Loucy (cell line): Measurements from ENCODE around the gene IL36A.

ENCODE experiments used
- H2AFZ ChIP-seq: fragments of 200-600 bp; sonication (generic); 2 replicates; pipeline ENCODE4 v1.6.0; 2016; ENCODE audit warnings: antibody characterized with exemption, mild to moderate bottlenecking, low read length, moderate library complexity
- H3F3A ChIP-seq: fragments of 200-600 bp; 2 replicates; pipeline ENCODE4 v1.6.0; 2016; ENCODE audit warnings: antibody characterized with exemption, low read depth, mild to moderate bottlenecking
- H3K27me3 ChIP-seq: fragments of 200-600 bp; sonication (generic); 2 replicates; pipeline ENCODE4 v1.6.1; 2014; ENCODE audit warnings: low read length, mild to moderate bottlenecking; ENCODE audit not compliant: insufficient read depth, poor library complexity, severe bottlenecking
- H3K36me3 ChIP-seq: fragments of 200-600 bp; sonication (generic); 2 replicates; pipeline ENCODE4 v1.6.1; 2016; ENCODE audit warnings: low read length; ENCODE audit not compliant: insufficient read depth
- H3K4me1 ChIP-seq: fragments of 200-600 bp; sonication (generic); 2 replicates; pipeline ENCODE4 v1.5.1; 2014; ENCODE audit warnings: low read length, mild to moderate bottlenecking; ENCODE audit not compliant: insufficient read depth, poor library complexity, severe bottlenecking
- H3K4me2 ChIP-seq: fragments of 200-600 bp; sonication (generic); 2 replicates; pipeline ENCODE4 v1.6.0; 2014; ENCODE audit warnings: antibody characterized with exemption, low read length, low read depth, mild to moderate bottlenecking; ENCODE audit not compliant: poor library complexity, severe bottlenecking
- H3K4me3 ChIP-seq: fragments of 200-600 bp; sonication (generic); 2 replicates; pipeline ENCODE4 v1.5.1; 2014; ENCODE audit warnings: low read length, mild to moderate bottlenecking, mixed read lengths; ENCODE audit not compliant: poor library complexity, severe bottlenecking
- H3K79me2 ChIP-seq: fragments of 200-600 bp; sonication (generic); 2 replicates; pipeline ENCODE4 v1.6.1; 2014; ENCODE audit warnings: low read length; ENCODE audit not compliant: insufficient read depth
- H3K9ac ChIP-seq: fragments of 200-600 bp; sonication (generic); 2 replicates; pipeline ENCODE4 v1.6.0; 2014; ENCODE audit warnings: mild to moderate bottlenecking, low read depth, low read length, moderate library complexity; ENCODE audit not compliant: poor library complexity, severe bottlenecking
- H3K9me2 ChIP-seq: fragments of 200-600 bp; sonication (generic); replicated peaks from 2 replicates; pipeline ENCODE4 v1.6.1; 2016; ENCODE audit warnings: low read depth, low read length, mixed read lengths
- H3K9me3 ChIP-seq: fragments of 200-600 bp; sonication (generic); 2 replicates; pipeline ENCODE4 v1.6.1; 2014; ENCODE audit warnings: mild to moderate bottlenecking, antibody characterized with exemption, low read length, low read depth; ENCODE audit not compliant: insufficient read depth
- H4K20me1 ChIP-seq: fragments of 200-600 bp; sonication (generic); 2 replicates; pipeline ENCODE4 v1.6.0; 2014; ENCODE audit warnings: antibody characterized with exemption, low read length, mild to moderate bottlenecking; ENCODE audit not compliant: insufficient read depth, poor library complexity, severe bottlenecking
- EZH2phosphoT487 ChIP-seq: fragments of 200-600 bp; IDR thresholded peaks from 2 replicates; pipeline ENCODE4 v1.6.1; 2018; ENCODE audit warnings: antibody characterized with exemption, mild to moderate bottlenecking, moderate library complexity, borderline replicate concordance
- TF ChIP-seq, protein P1 (sequence below): fragments of 200-600 bp; sonication (generic); conservative IDR thresholded peaks from 2 replicates; pipeline ENCODE4 v1.5.1; 2014; ENCODE audit warnings: mild to moderate bottlenecking, antibody characterized with exemption, low read length

Gene IL36A

GRCh38 chr2:113039158-113039557 lies 33.9 kb downstream of the IL36A start:
- Histone ChIP-seq H3K27me3 (no peaks in the 10 kb centered on the region), H3K4me1 (no peaks in the 10 kb centered on the region), H2AFZ (no peak overlapping the region)

DNA sequence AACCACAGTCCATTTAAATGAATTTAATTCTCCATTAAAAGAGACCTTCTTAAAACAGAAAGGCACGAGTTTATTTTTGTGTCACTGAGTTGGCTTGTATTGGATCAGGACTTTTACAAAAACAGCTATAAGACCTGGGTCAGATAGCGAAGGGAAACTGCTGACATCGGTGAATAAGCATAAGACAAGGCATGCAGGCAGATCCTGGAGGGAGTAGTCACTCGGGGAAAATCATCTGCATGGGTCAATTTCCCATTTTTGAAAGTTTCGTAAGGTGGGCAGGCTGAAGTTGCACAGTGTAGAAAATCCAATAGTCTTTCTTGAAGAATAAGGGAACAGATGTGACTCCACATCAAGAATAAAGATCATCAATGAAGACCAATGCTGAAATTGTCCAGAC lies 34.5 kb downstream of the IL36A start:
- H4K20me1 ChIP-seq = no peaks in the 10 kb centered on the region
- no peak overlapping the region for H3K4me2 ChIP-seq
- H3K79me2 ChIP-seq = no peaks in the 10 kb centered on the region
- no peaks in the 10 kb centered on the region for H3K9me2 ChIP-seq
- no peaks in the 10 kb centered on the region for H3K4me1 ChIP-seq
- no peak overlapping the region for H3K4me3 ChIP-seq
- no peaks in the 10 kb centered on the region for H3F3A ChIP-seq
- H3K27me3 ChIP-seq = no peaks in the 10 kb centered on the region
- TF ChIP-seq EZH2phosphoT487 = no peak
- TF ChIP-seq, protein P1, sequence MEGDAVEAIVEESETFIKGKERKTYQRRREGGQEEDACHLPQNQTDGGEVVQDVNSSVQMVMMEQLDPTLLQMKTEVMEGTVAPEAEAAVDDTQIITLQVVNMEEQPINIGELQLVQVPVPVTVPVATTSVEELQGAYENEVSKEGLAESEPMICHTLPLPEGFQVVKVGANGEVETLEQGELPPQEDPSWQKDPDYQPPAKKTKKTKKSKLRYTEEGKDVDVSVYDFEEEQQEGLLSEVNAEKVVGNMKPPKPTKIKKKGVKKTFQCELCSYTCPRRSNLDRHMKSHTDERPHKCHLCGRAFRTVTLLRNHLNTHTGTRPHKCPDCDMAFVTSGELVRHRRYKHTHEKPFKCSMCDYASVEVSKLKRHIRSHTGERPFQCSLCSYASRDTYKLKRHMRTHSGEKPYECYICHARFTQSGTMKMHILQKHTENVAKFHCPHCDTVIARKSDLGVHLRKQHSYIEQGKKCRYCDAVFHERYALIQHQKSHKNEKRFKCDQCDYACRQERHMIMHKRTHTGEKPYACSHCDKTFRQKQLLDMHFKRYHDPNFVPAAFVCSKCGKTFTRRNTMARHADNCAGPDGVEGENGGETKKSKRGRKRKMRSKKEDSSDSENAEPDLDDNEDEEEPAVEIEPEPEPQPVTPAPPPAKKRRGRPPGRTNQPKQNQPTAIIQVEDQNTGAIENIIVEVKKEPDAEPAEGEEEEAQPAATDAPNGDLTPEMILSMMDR = no peak
- H3K36me3 ChIP-seq = no peaks in the 10 kb centered on the region
- no peak overlapping the region for H3K9ac ChIP-seq
- no peaks in the 10 kb centered on the region for H3K9me3 ChIP-seq
- H2AFZ ChIP-seq = no peak overlapping the region

More at GRCh38 chr2:113039158-113039557, 33.9 kb downstream of the IL36A start:
- Histone ChIP-seq H3K9ac (no peak overlapping the region), H3K9me2 (no peaks in the 10 kb centered on the region), H3K79me2 (no peaks in the 10 kb centered on the region), H3K36me3 (no peaks in the 10 kb centered on the region), H3F3A (no peaks in the 10 kb centered on the region), H3K9me3 (no peaks in the 10 kb centered on the region), H3K4me2 (no peak overlapping the region), H4K20me1 (no peaks in the 10 kb centered on the region), H3K4me3 (no peak overlapping the region)
- no peak for TF ChIP-seq EZH2phosphoT487
- TF ChIP-seq, protein P1 = no peak

DNA sequence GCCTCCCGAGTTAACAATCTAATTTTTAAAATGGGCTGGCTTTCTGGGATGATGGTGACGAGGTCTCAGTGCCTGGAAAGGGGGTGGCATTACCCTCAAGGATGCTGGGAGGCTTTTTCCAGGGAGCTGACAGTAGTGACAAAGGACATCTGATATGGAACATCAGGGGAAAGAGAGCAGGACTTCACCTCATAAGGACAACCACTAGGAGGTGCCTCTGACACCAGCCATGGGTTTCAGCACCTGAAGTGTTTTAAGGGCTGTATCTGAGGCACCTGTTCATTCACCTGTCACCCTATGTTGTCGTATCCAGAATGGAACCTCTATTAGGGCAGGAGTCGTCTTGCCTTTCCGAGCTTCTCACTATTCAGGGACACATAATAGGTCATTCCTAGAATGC lies 36.6 kb downstream of the IL36A start:
- Histone ChIP-seq H3K4me3 (no peak overlapping the region), H3F3A (no peaks in the 10 kb centered on the region), H4K20me1 (no peaks in the 10 kb centered on the region), H3K9me2 (no peaks in the 10 kb centered on the region), H3K36me3 (no peaks in the 10 kb centered on the region), H3K27me3 (no peaks in the 10 kb centered on the region), H3K79me2 (no peaks in the 10 kb centered on the region), H3K9me3 (no peaks in the 10 kb centered on the region), H3K4me1 (no peaks in the 10 kb centered on the region), H2AFZ (no peak overlapping the region), H3K9ac (no peak overlapping the region), H3K4me2 (no peak overlapping the region)
- TF ChIP-seq, protein P1 = peak; percentile 37
- no peak for TF ChIP-seq EZH2phosphoT487
